ENCODE data around the gene SYCE3. TPM values are rescaled to one million over a fixed set of nuclear protein-coding genes. Genes with fewer than 3 reads are reported as not detected.
A peak's percentile ranks its signal among the peaks of the same experiment; 100 is the strongest.

The SYCE3 gene
- total RNA-seq, 2 donors from 2014 or later, result not detected

- H3K4me3 ChIP-seq, result no peak overlapping the region
- no peak for DNase-seq (ENCODE audit: low spot score)
- H3K36me3 ChIP-seq, result no peaks in the 10 kb centered on the region
- H3K4me1 ChIP-seq, result peaks cover 0 to 25% of the 10 kb centered on the region in 2 donors
- H3K27me3 ChIP-seq, result no peaks in the 10 kb centered on the region
- no peaks in the 10 kb centered on the region for H3K9me3 ChIP-seq
- TF ChIP-seq CTCF (IDR thresholded peaks at IDR 0.05), result no peak
- no peak overlapping the region for H3K27ac ChIP-seq
Observed at GRCh38 chr22:50584106-50585096, 21.7 kb upstream of the SYCE3 start.

GRCh38 chr22:50583294-50583861, 20.7 kb upstream of the SYCE3 start:
- Histone ChIP-seq H3K9me3 (no peaks in the 10 kb centered on the region), H3K27me3 (no peaks in the 10 kb centered on the region), H3K4me3 (peak overlapping the region; percentile 69 to 85), H3K27ac (peak overlapping the region; percentile 96 to 98), H3K4me1 (peaks cover 0 to 36% of the 10 kb centered on the region in 2 donors), H3K36me3 (no peaks in the 10 kb centered on the region)
- TF ChIP-seq CTCF (IDR thresholded peaks at IDR 0.05), result no peak
- DNase-seq (ENCODE audit: low spot score), result no peak

- peaks cover 0 to 40% of the 10 kb centered on the region in 2 donors for H3K4me1 ChIP-seq
- no peaks in the 10 kb centered on the region for H3K36me3 ChIP-seq
- TF ChIP-seq CTCF (IDR thresholded peaks at IDR 0.05), result no peak
Observed at GRCh38 chr22:50582493-50583293, 20.0 kb upstream of the SYCE3 start, which contains the start of gene CHKB. Gene CHKB, minus strand, starts transcription at chr22:50582849. Its CDS starts 68 bp downstream, at chr22:50582781.

GRCh38 chr22:50581950-50582492, 19.3 kb upstream of the SYCE3 start:
- H3K36me3 ChIP-seq, result no peaks in the 10 kb centered on the region
- H3K27ac ChIP-seq, result peak overlapping the region; percentile 96 to 98
- H3K27me3 ChIP-seq, result no peaks in the 10 kb centered on the region
- TF ChIP-seq CTCF (IDR thresholded peaks at IDR 0.05), result no peak
- no peaks in the 10 kb centered on the region for H3K9me3 ChIP-seq
- no peak for DNase-seq (ENCODE audit: low spot score)
- peaks cover 0 to 40% of the 10 kb centered on the region in 2 donors for H3K4me1 ChIP-seq
- H3K4me3 ChIP-seq, result peak overlapping the region; percentile 69 to 85

More at GRCh38 chr22:50582493-50583293, 20.0 kb upstream of the SYCE3 start, which contains the start of gene CHKB:
- Histone ChIP-seq H3K27ac (peak within 1 kb of the TSS; percentile 96 to 98), H3K9me3 (no peaks in the 10 kb centered on the region), H3K27me3 (no peaks in the 10 kb centered on the region), H3K4me3 (peak within 1 kb of the TSS; percentile 69 to 85)
- peak; percentile 98 for DNase-seq (ENCODE audit: low spot score)

Data from right atrium auricular region (tissue), 2 donors.